Neural progenitor cell (in vitro differentiated cells): Measurements from ENCODE around the gene MT1B.

Experiments
- EZH2 ChIP-seq: fragments of 200-600 bp; sonication (generic); IDR thresholded peaks from 2 replicates; pipeline ENCODE4 v1.6.1; 2017; ENCODE audit warnings: antibody characterized with exemption, mild to moderate bottlenecking, moderate library complexity
- TF ChIP-seq, protein P1 (sequence below): fragments of 200-600 bp; sonication (generic); IDR thresholded peaks from 2 replicates; pipeline ENCODE4 v1.5.1; 2017; ENCODE audit warnings: antibody characterized with exemption, mild to moderate bottlenecking

DNA sequence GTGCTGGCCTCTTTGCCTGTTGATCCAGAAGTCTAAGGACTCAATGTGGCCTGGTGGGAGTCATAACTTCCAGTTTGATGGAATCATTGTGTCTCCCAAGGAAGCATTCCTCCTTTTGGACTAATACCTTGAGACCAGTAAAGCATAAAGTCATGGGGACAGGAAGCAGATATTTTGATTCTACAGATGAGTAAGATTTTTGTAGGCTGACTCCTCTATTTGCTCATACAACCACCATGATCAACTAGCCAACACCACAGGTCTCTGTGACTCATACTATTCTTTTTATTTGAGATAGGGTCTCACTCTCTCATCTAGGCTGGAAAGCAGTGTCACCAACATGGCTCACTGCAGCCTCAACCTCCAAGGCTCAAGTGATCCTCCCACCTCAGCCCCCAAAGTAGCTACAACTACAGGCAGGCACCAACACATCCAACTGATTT, 37.1 kb upstream of the MT1B start:
- TF ChIP-seq EZH2, result no peak
- TF ChIP-seq, protein P1, sequence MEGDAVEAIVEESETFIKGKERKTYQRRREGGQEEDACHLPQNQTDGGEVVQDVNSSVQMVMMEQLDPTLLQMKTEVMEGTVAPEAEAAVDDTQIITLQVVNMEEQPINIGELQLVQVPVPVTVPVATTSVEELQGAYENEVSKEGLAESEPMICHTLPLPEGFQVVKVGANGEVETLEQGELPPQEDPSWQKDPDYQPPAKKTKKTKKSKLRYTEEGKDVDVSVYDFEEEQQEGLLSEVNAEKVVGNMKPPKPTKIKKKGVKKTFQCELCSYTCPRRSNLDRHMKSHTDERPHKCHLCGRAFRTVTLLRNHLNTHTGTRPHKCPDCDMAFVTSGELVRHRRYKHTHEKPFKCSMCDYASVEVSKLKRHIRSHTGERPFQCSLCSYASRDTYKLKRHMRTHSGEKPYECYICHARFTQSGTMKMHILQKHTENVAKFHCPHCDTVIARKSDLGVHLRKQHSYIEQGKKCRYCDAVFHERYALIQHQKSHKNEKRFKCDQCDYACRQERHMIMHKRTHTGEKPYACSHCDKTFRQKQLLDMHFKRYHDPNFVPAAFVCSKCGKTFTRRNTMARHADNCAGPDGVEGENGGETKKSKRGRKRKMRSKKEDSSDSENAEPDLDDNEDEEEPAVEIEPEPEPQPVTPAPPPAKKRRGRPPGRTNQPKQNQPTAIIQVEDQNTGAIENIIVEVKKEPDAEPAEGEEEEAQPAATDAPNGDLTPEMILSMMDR, result no peak
